Measurements from ENCODE around the gene TFDP1.
"Not testable (repeated sequence)": the region's sequence is repeated elsewhere in the genome, so short reads cannot be mapped to it uniquely, and the experiment has no call there.

TFDP1 gene

DNA sequence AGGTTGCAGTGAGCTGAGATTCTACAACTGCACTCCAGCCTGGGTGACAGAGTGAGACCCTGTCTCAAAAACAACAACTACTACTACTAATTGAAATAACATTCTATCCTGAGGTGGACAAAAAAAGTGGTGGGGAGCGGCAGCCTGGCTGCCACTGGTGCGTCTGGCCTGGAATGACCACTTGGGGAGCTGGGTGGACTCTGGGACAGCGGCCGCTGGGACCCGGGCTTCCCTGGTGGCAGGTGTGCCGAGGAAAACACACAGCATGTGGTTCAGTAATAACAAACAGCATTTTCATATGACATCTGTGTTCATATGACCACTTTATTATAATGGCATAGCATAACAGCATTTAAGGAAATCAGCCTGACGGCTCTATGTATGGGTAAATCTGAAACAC lies 33.9 kb downstream of the TFDP1 start:
- no peak for DNase-seq (ENCODE audit: low read depth)

DNA sequence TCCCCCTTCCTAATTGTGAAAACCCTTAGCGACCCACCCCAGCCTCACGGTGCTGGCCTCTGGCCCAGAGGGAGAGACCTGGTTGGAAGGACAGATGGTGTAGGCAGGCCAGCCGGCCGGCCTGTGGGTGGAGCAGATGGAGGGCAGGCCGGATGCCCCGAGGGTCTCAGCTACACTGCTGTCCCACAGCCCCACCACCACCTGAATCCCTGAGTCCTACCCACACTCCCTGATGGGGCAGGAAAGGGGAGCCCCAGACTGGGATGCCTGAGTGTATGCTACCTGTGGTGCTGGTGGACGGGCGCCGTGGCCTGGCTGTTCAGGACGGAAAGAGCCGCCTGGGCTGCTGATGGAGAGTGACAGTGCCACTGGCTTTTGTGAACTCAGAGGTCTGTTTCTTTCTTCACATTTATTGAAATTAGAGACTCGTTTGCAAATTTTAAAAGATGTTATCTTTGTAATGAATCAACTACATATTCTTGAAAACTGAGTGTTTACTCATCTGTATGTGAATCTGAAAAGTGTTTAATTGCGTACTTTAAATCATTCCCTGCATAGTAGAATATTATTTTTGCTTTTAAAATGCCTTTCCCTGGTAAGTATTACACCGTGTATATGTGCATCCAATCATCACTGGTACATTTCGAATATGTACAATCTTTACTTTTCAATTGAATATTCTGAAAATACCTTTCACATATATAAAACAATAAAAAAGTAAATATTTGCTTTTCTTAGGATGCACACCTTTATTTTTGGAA lies 35.7 kb downstream of the TFDP1 start:
- DNase-seq (ENCODE audit: low read depth) = no peak

DNA sequence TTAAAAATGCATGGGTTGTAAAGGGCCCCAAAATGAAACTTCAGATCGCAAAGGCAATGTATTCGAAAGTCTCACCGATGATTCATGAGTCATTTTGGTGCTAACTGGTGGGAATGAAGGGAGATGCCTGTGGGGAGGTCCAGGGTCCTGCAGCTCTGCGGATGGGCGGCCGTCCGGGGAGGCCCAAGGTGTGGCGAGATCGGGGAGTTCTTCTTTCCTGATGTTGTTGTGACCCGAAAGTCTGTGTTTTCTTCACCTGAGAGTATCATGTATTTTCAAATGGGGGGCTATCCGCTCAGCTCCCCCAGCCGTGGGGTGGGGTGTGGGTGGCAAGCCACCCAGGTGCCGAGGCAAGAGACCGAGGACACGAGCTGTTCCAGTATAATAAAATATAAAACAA lies 36.5 kb downstream of the TFDP1 start:
- no peak for DNase-seq (ENCODE audit: low read depth)

DNA sequence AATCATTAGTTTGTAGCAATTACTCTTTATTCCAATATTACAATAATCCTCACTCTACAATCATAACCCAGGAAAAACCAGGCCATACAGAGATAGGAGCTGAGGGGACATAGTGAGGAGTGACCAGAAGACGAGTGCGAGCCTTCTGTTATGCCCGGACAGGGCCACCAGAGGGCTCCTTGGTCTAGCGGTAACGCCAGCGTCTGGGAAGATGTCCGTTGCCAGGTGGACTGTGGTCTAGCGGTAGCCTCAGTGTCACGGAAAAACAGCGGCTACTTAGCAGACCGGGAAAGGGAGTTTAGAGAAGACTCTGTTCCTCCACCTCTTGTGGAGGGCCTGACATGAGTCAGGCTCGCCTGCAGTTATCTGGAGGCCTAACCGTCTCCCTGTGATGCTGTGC lies 36.9 kb downstream of the TFDP1 start:
- DNase-seq (ENCODE audit: low read depth) = not testable (repeated sequence)

DNA sequence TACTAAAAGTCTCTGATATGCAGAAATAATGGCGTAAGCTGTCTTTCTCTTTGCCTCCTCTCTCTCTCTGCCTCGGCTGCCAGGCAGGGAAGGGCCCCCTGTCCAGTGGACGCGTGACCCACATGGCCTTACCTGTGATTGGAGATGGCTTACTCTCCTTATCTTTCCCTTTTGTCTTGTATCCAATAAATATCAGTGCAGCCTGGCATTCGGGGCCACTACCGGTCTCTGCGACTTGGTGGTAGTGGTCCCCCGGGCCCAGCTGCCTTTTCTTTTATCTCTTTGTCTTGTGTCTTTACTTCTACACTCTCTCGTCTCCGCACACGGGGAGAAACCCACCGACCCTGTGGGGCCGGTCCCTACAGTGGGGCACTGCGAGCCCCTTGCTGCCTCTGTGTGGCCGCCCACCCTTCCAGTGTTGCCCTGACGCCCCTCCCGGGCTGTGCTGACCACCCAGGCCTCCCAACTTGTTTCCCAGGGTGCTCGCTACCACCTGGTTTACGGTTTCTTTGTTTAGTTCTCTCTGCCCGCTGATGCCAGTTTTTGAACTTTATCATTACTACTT lies 37.5 kb downstream of the TFDP1 start:
- not testable (repeated sequence) for DNase-seq (ENCODE audit: low read depth)

DNA sequence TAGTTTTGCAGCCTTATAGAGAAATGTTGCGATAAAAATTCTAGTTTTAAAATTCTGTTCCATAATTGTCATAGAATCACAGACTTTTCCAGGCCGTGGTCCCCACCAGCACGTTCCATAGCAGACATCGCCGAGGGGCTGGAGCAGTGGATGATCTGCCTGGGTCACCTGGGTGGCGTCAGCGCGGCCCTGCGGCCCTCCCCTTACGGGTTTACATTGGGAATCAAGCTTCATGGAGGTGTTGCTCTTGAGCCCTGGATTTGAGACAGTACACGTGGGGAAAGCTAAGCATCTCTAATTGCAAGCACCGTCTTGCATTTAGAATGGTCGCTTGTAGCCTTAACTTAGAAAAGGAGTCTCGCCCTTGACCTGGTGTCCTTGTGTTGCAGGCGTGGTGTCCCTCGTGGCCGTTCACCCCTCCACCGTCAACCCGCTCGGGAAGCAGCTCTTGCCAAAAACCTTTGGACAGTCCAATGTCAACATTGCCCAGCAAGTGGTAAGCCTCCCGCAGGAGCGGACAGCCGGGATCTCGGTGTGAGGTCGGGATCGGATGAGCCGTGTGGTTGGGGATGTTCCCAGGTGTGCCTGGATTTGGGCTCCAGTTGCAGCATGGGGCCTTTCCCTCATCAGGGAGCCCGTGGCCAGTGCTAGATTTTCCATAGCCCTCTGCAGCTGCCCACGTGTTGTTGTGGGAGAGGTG lies 38.4 kb downstream of the TFDP1 start:
- DNase-seq (ENCODE audit: low read depth) = no peak

DNA sequence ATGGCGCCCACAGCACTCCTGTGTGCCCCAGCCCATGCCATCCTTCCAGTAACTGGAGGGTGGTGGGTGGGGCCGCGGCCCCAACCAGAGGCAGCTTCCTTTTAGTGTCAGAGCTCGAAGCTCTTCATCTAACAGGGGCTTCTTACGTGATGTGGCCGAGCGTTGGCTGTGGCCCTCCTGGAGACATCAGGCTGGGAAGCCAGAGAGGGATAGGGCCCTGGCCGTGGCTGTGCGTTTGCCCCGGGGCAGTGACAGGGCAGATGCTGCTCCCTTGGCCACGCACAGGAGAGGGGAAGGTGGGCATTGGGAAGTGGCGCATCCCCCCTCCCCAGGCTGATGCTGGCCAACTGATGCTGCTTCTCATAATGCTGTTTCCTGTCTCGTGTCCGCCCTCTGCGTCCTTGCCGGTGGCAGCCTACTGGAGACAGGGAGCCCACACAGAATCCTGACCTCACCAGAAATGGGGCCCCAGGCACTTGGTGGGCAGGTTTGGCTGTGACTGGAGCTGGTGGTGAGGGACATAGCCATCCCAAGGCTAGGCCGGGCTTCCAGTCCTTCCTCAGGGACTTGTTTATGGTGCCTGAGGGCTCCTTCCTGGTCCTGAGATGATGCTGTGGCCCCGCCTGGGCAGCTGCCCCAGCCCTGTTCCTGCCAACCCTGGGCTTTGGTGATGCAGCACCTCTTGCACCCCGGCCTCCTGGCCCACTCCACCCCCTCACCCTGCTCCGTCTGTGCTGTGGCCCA lies 39.1 kb downstream of the TFDP1 start:
- DNase-seq (ENCODE audit: low read depth) = no peak

DNA sequence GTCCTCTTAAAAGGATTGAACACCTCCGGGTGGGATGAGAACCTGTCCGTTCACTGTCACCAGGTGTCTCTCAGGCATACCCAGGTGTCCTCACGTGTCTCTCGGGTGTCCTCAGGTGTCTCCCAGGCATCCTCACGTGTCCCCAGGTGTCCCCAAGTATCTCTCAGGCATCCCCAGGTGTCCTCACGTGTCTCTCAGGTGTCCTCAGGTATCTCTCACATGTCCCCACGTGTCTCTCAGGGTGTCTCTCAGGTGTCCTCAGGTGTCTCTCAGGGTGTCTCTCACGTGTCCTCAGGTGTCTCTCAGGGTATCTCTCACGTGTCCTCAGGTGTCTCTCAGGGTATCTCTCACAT lies 39.7 kb downstream of the TFDP1 start:
- DNase-seq (ENCODE audit: low read depth) = no peak

DNA sequence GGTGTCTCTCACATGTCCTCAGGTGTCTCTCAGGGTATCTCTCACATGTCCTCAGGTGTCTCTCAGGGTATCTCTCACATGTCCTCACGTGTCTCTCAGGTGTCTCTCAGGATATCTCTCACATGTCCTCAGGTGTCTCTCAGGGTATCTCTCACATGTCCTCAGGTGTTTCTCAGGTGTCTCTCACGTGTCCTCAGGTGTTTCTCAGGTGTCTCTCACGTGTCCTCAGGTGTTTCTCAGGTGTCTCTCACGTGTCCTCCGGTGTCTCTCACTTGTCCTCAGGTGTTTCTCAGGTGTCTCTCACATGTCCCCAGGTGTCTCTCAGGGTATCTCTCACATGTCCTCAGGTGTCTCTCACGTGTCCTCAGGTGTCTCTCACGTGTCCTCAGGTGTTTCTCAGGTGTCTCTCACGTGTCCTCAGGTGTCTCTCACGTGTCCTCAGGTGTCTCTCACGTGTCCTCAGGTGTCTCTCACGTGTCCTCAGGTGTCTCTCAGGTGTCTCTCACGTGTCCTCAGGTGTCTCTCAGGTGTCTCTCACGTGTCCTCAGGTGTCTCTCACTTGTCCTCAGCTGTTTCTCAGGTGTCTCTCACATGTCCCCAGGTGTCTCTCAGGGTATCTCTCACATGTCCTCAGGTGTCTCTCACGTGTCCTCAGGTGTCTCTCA lies 40.2 kb downstream of the TFDP1 start:
- not testable (repeated sequence) for DNase-seq (ENCODE audit: low read depth)

DNA sequence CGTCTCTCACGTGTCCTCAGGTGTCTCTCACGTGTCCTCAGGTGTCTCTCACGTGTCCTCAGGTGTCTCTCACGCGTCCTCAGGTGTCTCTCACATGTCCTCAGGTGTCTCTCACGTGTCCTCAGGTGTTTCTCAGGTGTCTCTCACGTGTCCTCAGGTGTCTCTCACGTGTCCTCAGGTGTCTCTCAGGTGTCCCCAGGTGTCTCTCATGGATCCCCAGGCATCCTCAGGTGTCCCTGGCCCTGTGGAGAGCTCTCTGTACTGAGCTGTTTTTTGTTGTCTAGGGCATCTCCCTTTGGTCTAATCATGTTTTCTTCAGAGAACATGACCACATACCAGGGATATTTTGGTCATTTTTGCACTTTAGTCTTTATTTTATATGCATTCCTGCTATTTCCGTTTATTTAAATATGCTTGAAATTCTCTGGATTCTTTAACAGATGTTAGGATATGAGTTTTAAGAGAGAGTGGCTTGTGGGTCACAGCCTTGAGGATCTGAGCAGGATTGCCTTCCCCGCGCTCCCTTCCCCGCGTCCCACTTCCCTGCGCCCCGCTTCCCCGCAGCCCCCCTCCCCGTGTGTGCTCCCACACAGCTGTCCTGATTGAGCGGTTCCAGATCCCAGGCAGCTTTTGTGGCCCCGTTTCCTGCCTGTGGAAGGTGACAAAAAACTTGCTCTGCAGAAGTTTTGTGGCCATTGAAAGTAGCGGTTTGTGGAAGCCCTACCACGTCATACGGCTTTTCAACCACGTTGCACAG lies 41.6 kb downstream of the TFDP1 start:
- no peak for DNase-seq (ENCODE audit: low read depth)

DNA sequence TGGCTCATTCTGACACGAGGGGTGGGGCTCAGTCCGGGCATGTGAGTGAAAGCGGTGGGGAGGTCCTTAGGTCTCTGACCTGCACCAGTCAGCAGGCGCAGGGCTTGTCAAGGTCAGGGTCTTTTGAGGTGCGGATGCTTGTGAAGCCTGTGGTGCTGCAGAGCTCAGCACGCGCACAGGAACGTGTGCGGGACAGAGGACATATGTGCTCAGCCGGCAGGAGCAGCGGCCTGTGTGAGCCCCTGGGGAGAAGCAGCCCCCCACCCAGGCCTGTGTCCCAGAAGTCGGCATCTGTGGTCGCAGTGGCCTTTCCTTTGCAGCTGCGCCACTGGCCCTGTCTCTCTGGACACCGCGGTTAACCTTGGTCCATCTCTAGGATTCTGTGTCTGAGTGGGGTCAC lies 42.6 kb downstream of the TFDP1 start:
- no peak for DNase-seq (ENCODE audit: low read depth)

DNA sequence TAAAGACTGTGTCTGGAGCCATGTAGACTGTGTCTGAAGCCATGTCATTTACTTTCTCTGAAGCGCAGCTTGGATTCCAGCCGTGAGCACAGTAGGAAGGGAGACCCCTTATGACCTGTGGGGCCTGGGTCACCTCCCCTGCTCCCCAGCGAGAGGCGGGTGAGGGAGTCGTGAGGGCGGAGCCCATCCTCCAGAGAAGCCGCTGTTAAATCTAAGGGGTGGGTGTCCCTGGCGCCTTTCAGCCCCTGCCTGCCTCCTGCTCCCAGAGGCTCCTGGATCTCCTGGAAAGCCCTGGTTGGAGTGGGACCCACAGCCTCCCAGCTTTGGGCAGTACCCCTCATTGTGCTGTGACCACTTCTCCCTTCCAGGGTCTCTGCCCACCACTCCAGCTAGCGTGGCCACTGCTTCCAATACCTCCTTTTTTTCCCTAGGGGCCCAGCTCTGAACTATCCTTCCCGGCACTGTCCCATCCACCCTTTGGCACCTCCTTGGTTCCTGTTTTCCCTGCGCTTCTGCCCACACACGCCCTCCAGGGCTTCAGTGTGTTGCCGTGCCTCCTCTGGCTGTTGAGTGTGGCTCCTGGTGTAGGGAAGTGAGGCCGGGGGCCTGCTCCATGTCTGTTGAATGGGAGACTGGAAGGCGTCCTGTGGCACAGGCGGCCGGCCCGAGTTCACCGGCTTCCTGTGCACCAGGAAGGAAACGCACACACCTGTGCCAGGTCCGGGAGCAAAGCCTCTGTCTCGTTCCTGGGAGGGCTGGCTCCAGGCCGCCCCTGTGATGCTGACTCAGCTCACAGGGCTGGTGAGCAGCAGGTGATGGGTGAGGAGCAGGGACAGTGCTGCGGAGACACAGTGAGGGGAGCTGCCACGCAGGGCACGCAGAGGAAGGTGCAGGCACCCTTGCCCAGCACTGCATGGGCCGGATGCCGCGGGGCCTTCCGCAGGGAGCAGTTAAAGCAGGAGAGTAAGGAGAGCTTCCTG lies 44.0 kb downstream of the TFDP1 start:
- DNase-seq (ENCODE audit: low read depth) = no peak

DNA sequence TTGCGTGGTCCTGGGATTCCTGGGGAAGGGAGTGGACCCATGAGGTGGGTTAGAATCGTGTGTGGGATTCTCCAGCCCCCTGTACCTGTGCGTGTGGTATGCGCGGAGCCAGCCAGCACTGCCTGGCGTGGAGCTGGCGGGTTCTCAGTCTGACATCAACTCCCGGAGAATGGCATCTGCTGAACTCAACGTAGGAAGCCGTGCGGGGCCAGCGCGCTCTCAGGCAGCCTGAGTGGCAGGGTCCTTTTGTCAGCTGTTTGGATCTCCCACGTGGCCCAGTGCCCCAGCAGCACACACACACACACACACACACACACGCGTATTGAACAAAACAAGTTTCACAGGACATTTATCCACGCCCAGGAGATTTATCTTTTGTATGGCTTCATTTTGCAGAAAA lies 45.3 kb downstream of the TFDP1 start:
- DNase-seq (ENCODE audit: low read depth) = no peak

DNA sequence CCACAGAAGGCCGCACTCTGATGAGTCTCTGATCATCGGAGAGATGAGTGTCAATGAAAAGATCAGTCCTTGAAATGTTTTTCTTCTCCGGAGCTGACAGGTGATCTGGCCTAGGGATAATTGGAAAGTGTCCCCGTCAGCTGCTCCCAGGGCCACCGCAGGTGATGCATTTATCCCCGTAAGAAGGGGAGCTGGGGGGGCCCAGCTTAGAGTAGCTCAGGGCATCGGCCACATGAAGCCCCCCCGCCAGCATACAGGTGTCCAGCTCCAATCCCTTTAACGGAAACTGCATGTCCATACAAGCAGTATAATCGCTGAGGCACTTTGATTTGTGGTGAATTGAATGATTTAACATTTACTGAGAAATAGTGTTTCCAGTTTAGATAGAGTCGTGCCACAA lies 45.7 kb downstream of the TFDP1 start:
- no peak for DNase-seq (ENCODE audit: low read depth)

DNA sequence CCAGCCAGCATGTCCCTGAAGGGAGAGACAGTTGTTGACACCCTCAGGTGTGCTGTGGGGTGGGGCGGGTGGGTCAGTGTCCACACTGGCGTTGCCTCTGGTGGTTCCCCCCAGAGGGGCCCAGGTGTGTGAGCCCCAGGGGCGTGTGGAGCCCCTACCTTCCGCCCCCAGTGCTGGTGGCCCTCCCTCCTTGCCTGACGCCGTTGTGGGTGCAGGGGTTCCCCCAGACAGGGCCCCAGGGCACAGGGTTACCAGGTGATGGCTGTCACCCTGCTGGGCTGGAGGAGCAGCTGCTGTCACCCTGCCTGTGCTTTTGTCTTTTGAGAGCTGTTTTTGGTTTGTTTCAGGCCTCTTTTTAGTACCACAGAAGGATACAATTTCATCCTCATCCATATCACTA lies 46.3 kb downstream of the TFDP1 start:
- DNase-seq (ENCODE audit: low read depth) = no peak

DNA sequence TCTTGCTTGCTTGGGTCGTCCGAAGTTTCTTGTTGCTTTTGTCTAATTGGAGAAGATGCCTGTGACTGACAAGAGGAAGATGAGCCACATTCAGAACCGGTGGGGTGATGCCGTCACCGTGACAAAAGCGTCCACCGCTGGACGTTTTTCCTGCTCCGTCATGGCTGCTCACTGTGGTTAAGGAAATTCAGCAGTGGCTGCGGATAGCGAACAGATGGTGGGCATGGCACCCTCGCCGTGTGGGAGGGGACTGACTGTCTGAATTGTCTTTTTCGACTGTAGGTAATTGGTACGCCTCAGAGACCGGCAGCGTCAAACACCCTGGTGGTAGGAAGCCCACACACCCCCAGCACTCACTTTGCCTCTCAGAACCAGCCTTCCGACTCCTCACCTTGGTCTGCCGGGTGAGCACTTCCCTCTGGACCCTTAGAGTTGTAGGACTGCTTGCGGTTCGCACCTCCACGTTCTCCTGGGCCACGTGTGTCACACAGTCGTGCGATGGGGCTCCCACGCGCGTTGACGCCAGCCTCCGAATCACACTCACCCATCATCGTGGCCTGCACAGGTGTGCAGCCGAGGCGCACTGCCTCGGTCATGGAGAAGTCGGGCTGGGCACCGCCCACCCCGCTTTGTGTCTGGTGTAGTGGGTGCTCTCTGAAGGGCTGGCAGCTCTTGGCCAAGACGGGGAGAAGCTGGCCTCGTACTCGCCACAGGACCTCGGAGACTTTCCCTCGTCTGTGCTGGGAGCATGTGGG lies 47.0 kb downstream of the TFDP1 start:
- no peak for DNase-seq (ENCODE audit: low read depth)

DNA sequence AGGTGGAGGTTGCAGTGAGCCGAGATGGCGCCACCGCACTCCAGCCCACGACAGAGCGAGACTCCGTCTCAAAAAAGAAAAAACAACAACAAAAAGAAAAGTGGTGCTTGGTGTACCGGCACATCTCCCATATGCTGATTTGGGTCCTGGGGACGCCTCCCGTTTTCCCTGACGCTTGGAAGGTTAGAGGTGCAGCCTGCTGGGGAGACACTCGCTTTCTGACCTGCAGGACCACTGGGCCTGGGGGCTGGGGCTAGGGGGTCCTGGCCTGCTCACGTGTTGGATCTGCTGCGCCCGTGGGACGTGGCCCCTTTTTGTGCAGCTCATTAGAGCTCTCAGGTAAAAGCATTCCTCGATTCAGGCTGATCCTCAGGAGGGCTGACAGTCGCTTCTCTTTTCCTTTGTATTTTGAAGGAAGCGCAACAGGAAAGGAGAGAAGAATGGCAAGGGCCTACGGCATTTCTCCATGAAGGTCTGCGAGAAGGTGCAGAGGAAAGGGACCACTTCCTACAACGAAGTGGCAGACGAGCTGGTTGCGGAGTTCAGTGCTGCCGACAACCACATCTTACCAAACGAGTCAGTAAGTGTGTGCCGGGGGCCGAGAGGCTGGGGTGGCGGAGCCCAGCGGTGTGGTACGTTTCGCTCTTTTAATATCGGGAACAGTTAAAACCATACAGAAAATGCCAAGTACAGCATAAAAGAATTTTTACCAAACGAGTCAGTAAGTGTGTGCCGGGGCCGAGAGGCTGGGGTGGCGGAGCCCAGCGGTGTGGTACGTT lies 48.3 kb downstream of the TFDP1 start:
- DNase-seq (ENCODE audit: low read depth) = no peak

DNA sequence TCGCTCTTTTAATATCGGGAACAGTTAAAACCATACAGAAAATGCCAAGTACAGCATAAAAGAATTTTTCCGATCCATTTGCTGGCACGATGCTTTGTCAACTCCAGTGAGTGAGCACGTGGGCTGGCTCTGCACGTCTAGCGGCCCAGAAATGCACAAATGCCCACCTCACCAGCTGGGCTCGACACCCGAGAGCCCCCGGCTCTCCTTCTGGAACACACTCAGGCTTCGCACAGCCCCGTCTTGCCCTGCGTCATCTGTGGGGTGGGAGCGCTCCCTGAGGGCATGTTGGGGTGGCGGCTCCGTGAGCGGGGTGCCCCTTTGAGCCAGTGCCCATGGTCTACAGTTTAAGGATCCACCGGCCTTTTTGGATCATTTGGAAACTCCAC lies 48.9 kb downstream of the TFDP1 start:
- no peak for DNase-seq (ENCODE audit: low read depth)

Data from stimulated activated CD8-positive, alpha-beta memory T cell treated with anti-CD3 and anti-CD28 coated beads, Interleukin-12 subunit alpha, Interleukin-12 subunit beta, amount 100 ng/mL, for 4 hours (primary cell).